IMR-90 (cell line): ENCODE measurements around the gene PRKCE.

Experiments
- CEBPB ChIP-seq: IDR thresholded peaks from 2 replicates; pipeline ENCODE4 v1.6.1; 2012; ENCODE audit warnings: low read depth, low read length, improper control_type of control experiment
- CTCF ChIP-seq: conservative IDR thresholded peaks from 2 replicates; pipeline ENCODE4 v1.5.1; 2012; ENCODE audit warnings: mild to moderate bottlenecking, low read depth, low read length, improper control_type of control experiment
- POLR2A ChIP-seq: IDR thresholded peaks from 2 replicates; pipeline ENCODE4 v1.6.1; 2012; ENCODE audit warnings: mild to moderate bottlenecking, low read depth, low read length
- RCOR1 ChIP-seq: IDR thresholded peaks from 2 replicates; pipeline ENCODE4 v1.6.1; 2012; ENCODE audit warnings: mild to moderate bottlenecking, low read length, improper control_type of control experiment; ENCODE audit not compliant: insufficient replicate concordance
- USF2 ChIP-seq: fragments of 150-350 bp; IDR thresholded peaks from 2 replicates; pipeline ENCODE4 v1.6.1; 2017; ENCODE audit warnings: mild to moderate bottlenecking, antibody characterized with exemption, low read length, low read depth

- TF ChIP-seq CTCF (no peak), POLR2A (no peak), USF2 (no peak), CEBPB (no peak), RCOR1 (no peak)
These were observed 293.8 kb downstream of the PRKCE start for GRCh38 chr2:45945302-45945717.
